OCI-LY1 (cell line): ENCODE measurements around the gene NBEA.

ENCODE experiments used
- EZH2 ChIP-seq: fragments of 200-600 bp; sonication (generic), shearing (Covaris generic); IDR thresholded peaks from 2 replicates; pipeline ENCODE4 v1.8.0; 2017; ENCODE audit warnings: borderline replicate concordance, mixed run types, mild to moderate bottlenecking, antibody characterized with exemption, low read length, moderate library complexity, mixed read lengths
- TF ChIP-seq, protein P1 (sequence below): fragments of 200-600 bp; sonication (generic), shearing (Covaris generic); IDR thresholded peaks from 2 replicates; pipeline ENCODE4 v1.5.1; 2017; ENCODE audit warnings: mild to moderate bottlenecking, antibody characterized with exemption, low read length, moderate library complexity, mixed read lengths

DNA sequence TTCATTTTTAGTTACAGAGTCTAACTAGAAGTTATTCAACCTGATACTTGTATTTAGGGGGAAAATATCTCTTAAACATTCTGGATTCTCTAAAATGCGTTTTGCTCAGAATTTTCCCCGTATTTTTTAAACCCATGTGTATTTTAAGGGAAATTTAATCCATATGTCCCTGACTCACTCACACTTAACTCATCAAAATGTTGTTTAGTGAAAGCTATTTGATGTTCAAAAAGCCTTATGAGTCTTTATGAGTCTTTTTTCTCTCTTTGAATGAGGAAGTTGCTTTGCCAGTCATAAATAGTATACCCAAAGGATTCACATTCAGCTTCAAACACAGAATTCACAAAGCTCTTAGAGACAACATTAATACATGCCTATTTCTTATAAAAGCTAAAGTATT lies 518.0 kb downstream of the NBEA start:
- TF ChIP-seq, protein P1, sequence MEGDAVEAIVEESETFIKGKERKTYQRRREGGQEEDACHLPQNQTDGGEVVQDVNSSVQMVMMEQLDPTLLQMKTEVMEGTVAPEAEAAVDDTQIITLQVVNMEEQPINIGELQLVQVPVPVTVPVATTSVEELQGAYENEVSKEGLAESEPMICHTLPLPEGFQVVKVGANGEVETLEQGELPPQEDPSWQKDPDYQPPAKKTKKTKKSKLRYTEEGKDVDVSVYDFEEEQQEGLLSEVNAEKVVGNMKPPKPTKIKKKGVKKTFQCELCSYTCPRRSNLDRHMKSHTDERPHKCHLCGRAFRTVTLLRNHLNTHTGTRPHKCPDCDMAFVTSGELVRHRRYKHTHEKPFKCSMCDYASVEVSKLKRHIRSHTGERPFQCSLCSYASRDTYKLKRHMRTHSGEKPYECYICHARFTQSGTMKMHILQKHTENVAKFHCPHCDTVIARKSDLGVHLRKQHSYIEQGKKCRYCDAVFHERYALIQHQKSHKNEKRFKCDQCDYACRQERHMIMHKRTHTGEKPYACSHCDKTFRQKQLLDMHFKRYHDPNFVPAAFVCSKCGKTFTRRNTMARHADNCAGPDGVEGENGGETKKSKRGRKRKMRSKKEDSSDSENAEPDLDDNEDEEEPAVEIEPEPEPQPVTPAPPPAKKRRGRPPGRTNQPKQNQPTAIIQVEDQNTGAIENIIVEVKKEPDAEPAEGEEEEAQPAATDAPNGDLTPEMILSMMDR, result no peak
- TF ChIP-seq EZH2, result no peak
